Stimulated activated CD8-positive, alpha-beta memory T cell treated with anti-CD3 and anti-CD28 coated beads, Interleukin-7, amount 100 ng/mL, for 4 hours (primary cell): Measurements from ENCODE around the gene LSM3.

Experiments used
- DNase-seq, 2 donors: peaks; one replicate each; pipeline ENCODE4 v3.0.0-alpha.2; 2020; ENCODE audit warnings: low read depth in 2 of 2

Gene LSM3

DNA sequence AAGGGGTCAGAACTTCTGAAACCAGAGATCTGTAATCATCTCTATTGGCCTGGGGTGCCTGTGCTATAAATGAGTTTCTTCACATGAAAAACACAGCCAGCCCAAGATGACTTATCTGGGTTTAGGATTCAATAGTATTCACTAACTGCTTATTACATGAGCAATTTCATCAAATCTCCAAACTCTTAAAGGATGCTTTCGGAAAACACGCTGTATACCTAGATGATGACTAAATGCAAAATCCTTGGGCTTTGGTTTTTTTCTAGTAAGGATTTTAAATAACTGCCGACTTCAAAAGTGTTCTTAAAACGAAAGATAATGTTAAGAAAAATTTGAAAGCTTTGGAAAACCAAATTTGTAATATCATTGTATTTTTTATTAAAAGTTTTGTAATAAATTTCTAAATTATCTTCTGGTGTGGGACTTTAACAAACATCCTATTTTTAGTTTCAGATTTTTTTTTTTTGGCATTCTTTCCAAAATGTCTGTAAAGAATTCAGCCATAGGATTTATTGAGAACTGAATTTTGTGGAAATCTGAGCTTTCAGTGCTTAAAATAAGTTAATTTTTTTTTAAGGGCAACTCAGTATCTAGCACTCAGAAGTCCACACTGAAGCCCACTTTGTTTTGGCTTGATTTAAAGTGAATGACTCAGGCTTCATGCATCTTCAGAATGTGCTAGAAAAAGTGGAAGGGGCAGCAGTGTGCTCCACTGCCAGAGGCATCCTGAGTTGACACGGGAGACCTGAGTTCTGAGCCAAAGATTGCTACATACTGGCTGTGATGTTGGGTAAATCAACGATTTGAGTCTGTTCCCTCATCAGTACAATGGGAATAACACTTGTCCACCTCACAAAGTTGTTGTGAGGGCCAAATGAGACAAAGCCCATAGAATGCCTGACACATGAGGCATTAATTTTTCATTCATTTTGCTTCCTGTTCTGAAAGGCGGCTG is 35.1 kb upstream of the LSM3 start:
- no peak for DNase-seq

DNA sequence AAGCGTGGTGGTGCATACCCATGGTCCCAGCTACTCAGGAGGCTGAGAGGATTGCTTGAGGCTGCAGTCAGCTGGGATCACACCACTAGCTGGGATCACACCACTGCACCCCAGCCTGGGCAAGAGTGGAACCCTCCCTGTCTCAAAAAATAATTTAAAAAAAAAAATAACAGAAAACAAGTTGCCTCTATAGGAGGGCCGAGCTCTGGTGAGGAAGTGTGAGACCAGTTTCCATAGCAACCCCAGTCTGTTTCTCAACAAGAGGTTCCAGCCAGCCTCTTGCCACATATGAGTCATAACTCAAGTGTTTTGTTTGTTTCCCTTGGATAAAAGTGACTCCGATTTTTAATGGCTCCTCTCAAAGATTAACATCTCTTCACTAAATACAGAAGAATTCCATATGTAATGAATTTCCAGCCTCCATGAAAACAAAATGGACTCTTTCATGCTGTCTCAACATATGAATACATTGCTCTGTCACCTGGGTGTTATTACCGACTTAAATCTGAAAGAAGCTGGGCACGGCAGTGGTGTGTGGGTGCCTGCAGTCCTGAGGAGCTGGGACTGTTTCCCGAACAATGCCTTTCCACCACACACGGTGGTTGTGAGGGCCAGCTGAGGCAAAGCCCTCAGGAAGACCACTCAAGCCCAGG is 34.1 kb upstream of the LSM3 start:
- DNase-seq = peak; percentile 48 to 59

DNA sequence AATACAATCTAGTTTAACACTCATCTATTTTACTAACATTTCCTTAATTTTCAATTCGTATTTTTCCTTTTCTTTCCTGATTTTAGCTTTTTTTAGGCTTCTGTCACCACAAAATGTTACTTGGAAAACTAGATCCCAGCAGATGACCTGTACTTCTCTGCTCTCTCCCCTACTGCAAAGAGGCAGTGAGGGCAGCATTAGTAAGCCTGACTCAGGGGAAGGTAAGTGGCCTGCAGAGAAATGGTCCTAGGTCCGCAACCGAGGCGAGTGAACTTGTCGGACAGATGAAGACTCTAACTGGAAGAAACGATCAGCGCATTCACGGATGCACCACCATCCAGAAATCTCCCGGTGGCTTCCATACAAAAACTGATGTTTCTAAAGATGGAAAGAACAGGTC is 33.4 kb upstream of the LSM3 start:
- no peak for DNase-seq

DNA sequence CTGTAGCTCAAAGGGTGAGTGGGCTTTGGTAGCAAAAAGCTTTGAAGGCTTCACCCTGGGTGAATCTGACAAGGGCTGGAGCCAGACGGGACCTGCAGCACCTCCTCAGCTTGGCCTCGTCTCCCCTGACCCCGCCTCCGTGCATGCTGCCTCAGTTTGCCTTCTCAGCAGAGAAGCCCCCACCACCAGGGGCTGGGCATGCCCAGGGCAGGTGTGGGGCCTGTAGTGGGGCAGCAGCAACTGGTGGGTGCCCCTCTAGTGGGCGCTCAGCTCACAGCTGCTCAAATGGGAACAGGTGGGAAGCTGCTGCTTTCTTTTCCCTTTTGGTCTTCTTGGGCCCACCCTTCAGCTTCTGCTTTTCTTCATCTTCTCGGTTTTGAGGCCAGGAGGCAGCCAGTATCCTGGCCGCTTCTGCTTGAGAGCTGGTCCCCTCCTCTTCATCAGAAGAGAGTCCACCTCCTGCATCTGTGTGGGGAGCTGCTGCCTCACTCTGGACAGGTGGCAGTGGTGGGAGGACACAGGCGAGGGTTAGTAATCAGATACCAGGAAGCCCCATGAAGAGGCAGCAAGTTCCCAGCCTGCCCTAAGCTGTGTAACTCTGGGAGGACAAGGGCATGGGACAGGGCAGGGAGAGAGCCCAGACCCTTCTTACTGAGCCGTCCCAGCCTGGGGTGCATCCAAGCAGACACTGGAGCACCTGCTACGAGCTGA is 32.8 kb upstream of the LSM3 start:
- no peak for DNase-seq

DNA sequence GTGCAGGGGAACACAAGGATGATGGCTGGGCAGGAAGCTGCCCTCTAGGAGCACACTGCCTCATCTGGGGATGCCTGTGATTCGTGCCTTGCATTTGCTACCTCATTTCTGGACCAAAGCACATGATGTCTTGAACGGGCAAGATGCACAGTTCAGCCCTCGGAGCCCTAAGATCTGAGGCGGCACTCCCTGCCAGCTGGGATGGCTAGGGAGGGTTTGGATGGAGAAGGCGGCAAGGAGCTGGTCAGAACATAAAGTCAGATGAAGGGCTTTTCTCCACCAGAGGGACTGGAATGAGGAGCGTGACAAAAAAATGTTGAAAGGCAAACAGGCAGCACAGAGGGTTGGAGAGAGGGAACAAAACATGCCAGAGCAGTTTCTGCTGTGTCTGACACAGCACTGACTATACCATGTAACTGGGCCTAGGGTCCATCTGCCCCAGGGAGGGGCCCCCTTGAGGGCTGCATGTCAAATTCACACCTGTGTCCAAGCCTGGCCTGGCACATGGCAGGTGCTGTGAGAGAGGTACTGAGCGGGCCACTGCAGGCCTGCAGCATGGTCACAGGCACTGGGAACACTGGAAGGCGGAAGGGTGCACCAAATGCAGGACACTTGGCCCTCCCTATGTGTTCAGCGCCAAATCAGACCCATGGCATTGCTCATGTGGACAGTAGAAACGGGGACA is 32.1 kb upstream of the LSM3 start:
- DNase-seq = no peak

DNA sequence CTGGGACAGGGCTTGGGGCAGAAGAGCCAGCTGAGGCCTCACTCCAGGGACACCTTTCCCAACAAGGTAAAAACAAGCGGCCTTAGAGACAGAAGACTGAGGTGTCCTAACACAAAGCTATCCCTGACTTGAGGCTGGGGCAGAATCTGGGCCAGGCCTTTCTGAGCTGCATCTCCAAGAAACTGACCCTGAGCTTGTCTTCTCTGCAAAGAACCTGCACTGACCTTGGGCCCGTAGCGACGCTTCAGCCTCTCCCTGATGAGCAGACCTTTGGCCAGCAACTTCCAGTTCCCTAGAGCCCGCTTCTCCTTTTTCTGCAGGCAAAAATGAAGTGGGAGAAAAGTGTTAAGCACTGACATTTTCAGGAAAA is 31.6 kb upstream of the LSM3 start:
- no peak for DNase-seq

DNA sequence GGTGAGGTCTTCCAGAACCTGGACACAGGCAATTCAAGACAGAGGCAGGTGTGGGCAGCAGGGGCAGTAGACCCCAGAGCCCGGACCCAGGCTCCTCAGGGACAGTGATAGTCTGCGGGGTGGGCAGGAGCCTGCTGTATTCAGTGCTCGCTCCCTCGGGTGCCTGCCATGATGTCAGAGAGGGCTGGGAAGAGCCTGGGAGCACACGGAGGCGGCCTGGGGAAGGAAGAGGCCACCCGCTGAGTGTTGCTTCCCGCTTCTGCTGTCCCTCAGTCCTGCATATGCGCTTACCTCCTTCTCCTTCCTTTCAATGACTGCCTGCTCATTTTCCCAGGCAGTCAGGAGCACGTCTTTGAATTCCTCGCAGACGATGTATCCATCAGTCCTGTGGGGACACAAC is 31.0 kb upstream of the LSM3 start:
- no peak for DNase-seq

DNA sequence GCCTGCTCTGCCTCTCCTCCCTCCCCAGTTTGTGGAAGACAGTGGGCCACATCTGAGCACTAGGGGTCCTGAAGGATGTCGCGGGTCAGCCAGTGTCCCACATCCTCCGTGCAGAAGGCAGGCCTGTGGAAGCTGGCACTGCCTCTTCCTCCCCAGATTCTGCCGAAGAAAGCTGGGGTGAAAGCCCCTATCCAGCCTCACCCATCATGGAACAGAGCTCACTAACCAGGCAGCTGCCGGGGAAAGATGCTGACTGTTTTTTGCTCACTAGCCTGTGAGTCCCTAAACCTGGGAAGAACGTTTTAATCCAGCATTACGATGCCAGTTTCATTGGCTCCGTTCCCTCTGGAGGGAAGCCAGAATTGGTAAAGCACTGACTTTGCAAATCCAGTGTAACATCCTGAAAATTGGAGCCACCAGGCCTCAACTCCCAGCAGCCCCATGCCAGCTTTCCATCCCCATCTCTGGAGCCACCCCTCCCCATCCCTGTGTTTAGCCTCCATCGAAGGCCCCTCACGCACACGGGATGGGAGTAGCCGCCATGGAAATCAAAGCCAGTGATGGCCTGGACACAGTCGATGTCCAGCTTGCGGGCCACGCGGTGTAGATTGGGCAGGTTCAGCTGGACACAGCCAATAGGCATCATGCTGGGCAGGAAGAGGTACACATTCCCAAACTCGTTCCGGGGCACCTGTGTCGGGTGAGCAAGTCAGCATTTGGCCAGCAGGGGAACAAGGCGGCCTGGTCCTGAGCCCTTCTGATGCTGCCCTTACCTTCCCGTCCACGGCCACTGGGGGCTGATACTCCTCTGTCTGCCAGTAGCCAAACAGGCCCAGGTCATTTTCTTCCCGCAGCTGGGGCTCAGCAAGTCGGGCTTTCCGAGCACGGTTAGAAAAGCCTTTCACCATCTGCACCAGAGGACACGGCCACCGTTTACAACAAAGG is 30.3 kb upstream of the LSM3 start:
- DNase-seq = no peak

DNA sequence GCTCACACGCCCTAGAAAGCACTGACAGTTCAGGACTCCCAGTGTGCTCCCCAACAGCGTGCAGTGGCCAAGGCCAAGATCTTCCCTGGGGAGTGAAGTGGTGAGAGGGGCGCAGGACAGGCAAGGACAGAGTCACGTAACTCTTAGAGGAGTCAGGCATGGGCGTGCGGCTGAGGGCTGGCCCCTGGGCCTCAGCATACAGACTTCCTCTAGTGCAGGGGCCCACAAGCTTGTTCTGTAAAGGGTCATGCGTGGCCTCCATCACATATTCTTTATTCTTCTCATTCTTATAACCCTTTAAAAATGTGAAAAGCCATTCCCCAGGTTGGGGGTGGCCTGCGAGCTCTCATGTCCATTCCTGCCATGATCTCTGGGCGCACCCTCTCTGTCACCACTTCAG is 28.5 kb upstream of the LSM3 start:
- no peak for DNase-seq

DNA sequence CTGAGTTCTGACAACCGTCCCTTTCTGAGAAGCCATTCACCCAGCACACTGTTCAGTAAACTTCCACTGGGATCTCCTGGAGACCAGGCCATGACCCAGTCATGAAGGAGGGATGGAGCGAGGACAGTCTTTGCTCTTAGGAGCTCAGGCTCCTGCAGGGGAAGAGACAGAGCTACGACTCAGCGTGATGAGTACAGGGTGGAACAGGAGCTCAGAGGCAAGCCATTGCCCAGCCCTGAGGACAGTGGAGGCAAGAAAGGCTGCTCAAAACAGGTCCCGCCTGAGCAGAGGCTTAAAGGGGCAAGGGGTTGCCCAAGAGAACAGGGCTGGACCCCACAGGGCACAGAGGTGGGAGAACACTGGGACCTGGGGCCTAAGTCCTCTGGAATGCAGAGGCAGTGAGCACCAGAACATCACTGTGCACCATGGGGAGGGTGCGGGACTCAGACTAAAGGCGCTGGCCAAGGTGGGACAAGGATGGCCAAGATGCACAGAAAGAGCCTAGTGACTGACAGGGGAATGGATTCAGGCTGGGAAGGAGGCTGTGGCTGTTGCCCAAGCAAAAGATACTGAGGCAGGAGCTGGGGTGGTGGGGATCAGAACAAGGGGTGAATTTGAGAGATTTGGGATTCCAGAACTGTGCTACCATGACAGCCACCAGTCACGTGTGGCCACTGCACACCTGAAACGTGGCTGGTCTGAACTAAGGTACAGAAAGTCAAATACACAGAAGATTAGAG is 28.0 kb upstream of the LSM3 start:
- DNase-seq = no peak

DNA sequence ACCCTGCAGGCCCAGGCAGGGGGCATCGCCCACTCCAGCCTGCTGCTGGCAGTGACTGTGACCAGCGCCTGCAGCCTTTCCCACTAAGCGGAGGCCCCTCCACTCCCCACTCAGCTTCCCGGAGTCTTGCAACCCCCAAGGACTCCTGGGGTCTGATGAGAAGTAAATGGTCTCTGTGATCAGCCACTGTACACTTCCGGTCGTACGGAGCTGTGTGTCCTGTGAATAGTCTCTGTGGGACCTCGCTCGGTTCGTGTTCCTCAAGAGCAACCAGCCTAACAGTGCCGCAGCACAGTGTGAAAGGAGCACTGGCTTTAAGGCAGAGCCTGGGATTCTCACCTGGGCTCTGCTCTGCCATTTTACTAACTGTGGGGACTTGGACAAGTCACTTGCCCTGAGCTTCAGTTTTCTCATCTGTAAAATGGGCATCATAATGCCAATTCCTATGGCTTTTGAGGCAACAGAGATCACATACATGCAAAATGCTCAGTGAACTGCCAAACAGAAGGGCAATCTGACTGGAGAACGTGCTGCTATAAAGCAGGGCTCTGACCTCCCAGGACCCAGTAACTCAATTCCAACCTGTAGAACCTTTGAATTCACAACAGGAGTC is 27.0 kb upstream of the LSM3 start:
- no peak for DNase-seq

DNA sequence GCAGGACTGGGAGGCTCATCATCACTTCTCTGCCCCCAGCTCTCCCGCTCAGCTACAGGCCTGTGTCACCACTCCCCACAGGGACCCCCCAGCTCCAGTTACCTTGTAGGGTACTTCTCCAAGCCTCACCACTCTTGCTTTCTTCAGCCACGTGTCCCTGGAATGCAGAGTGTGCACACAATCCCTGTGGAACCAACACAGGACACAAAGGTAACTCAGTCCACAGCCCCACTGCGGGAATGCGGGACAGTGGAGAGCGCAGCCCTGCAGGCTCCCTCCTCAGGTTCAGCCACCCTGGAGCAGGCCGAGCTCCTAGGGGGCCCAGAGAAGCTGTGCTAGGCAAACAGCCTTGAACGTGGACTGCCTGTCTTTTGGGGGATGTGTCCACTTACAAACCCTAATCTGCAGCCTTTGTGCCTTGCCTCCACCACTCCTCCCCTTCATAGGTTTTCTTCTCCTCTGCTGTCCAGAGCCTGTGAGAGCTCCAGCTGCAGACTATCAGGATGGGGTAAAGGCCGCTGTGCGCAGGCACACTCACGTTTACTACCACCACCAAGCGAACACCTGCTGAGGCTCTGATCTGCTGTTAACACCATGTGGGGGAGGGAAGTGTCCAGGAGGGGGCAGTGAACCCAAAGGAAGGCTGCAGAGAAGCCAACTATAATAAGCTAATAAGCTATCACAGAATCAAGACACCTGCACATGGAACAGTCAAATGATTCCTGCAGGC is 26.2 kb upstream of the LSM3 start:
- DNase-seq = no peak

DNA sequence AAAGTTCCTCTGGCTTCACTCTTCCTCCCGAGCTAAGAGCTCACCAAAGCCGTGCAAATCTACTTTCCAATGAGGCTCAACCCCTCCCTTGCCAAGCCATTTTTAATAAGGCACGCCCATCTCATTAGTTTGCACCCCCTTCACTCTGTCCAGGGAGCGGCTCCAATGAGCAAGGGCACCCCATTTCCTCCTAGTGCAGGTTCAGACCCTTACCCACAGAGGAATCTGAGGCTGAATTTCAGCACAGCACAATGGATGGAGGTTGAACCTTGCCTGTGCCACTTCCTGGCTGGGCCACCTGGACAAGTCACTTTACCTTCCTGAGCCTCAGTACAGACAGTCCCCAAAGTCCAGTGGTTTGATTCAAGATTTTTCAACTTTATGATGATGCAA is 25.7 kb upstream of the LSM3 start:
- DNase-seq = no peak

DNA sequence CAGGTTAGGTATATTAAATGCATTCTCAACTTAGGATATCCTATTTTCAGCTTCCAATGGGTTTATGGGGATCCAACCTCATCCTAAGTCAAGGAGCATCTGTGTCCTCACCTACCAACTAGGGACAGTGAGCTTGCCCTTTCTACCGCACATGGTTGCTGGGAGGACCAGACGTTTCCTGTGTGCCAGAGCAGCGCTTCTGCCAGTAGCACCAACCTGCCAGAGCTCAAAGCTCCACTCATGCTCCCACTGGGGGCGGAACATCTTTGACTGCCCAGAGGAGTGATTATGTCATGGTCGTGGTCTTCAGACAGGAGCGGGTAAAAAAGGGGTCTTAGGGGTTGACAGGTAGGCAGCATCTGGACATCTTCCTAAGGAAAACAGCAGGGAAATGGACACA is 25.0 kb upstream of the LSM3 start:
- no peak for DNase-seq

DNA sequence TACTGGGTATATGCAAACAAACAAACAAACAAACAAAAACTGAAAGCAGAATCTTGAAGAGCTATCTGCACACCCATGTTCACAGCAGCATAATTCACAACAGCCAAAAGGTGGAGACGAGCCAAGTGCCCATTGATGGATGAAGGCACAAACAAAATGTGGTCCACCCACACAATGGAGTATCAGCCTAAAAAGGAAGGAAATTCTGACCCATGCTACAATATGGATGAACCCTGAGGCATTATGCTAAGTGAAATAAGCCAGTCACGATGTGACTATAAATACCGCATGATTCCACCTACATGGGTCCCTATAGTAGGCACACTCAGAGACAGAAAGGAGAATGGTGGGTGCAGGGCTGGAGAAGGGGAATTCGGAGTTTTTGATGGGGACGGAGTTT is 24.3 kb upstream of the LSM3 start:
- no peak for DNase-seq

DNA sequence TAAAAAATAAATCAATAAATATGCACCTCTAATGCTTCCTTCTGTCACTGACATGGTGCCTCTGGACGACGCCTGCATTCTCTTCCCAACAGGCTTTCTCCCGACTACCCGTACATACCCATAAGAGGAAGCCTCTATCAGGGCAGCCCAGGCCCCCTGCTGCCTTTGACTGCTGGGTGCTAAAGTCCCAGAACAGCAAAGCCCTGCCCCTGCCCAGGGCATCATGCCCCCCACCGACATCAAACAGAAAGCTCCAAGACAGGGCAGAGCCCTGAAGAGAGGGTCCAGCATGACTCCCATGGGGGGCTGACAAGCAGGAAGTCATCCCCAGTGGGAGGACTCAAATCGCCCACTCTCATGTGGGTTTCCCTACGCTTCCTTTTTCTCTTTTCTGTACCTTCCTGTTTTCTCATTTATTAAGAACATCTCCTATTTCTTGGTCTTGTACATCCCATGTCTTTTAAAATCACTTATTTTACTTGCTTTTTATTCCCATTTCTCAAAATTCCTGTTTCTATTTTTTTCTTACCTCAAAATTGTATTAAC is 23.6 kb upstream of the LSM3 start:
- no peak for DNase-seq

DNA sequence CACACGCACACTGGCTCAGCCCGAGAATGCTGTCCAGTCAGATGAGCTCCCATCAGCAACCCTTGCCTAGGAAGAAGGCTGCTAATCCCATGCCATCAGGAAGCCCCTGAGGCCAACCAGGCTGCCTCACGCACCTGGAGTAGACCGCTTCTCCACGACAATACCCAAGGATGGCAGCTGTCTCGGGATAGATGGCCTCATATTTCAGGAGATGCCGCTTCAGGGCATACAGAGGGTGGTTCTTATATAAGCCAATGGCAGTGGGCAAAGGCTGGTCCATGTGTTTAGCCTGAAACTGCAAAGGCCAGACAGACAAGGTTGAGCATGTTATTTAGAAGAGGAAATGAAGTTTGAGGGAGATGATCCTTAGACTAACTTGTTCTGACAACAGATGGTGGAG is 22.4 kb upstream of the LSM3 start:
- no peak for DNase-seq

DNA sequence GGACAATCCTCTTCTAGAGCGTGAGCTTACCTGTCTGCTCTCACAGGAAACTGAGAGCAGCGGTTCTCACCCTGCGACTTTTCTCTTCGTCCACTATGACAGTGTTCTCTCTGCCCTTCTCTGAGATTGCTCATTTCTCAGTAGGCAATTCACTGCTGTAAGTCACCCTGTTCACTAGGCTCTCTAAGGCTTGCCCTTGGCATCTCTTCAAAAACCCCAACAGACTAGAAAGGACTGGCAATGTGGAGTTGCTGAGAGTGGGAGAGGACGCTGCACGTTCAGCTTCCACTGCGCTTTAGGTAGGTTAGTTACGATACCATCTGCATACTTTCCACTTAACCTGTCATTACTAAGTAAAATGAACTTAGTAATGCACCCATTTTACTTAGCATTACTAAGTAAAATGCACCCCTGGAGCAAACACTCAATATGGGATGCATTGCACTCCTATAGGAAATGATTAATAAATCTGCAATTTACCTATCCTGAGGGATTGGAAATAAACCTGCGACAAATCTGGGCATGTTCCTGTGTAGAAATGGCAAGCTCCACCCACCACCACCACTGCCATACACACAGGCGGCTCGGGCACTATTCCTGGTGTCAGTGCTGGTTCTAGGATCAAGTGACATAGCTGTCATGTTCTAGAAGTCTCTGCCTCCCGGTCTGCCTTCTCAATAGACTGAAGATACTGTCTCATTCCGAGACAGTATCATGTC is 21.6 kb upstream of the LSM3 start:
- no peak for DNase-seq
